ENCODE results near the gene TRAPPC13. TPM values are rescaled to one million over a fixed set of nuclear protein-coding genes. Genes with fewer than 3 reads are reported as not detected.
"Not testable (repeated sequence)": the region's sequence is repeated elsewhere in the genome, so short reads cannot be mapped to it uniquely, and the experiment has no call there.

Gene TRAPPC13
- total RNA-seq, 1 donor from 2014 or later, result 17.0 TPM

DNA sequence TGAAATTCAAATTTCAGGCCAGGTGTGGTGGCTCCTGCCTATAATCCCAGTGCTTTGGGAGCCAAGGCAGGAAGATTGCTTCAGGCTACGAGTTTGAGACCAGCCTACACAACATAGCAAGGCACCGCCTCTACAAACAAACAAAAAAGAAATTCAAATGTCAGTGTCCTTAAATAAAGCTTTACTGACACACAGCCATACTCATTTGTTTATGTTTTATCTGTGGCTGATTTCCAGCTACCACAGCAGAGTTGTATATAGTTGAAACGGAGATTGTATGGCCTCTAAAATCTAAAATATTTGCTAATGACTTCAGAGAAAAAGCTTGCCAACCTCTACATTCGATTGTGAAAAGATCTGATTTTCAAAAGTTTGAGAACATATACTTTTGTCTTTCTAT is 15.4 kb downstream of the TRAPPC13 start:
- H3K27me3 Mint-ChIP-seq (ENCODE audit: low read depth), result no peaks in the 10 kb centered on the region
- H3K9me3 Mint-ChIP-seq, result peaks cover 5% of the 10 kb centered on the region
- H3K4me1 Mint-ChIP-seq (ENCODE audit: low read depth), result no peaks in the 10 kb centered on the region
- peaks cover 30% of the 10 kb centered on the region for H3K36me3 Mint-ChIP-seq (ENCODE audit: low read depth)
- H3K27ac Mint-ChIP-seq, result no peak overlapping the region
- intact Hi-C loops (cut with micrococcal nuclease), result no loop called here
- DNase-seq (ENCODE audit: low spot score), result no peak
- no peak overlapping the region for H3K4me3 Mint-ChIP-seq (ENCODE audit: low read depth)

DNA sequence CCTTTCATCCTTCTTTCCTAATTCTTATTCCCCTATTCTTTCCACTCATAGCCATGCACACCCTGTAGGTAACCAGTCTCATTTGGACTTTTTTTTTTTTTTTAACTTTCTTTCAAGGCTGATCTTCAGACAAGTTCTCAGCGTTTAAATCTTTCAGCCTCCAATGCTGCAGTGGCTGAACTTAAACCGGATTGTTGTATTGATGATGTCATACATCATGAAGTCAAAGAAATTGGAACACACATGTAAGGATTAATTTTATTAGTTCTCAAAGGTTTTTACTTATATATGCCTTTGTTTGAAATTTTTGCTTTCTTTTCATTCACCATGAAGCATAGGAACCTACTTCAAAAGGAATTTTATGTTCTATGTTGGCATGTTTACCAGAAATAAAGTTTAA is 22.1 kb downstream of the TRAPPC13 start:
- no peak overlapping the region for H3K4me3 Mint-ChIP-seq (ENCODE audit: low read depth)
- H3K4me1 Mint-ChIP-seq (ENCODE audit: low read depth), result no peaks in the 10 kb centered on the region
- no peak overlapping the region for H3K27ac Mint-ChIP-seq
- no peaks in the 10 kb centered on the region for H3K9me3 Mint-ChIP-seq
- H3K36me3 Mint-ChIP-seq (ENCODE audit: low read depth), result peaks cover 11% of the 10 kb centered on the region
- no peak for DNase-seq (ENCODE audit: low spot score)
- no peaks in the 10 kb centered on the region for H3K27me3 Mint-ChIP-seq (ENCODE audit: low read depth)
- intact Hi-C loops (cut with micrococcal nuclease), result no loop called here

DNA sequence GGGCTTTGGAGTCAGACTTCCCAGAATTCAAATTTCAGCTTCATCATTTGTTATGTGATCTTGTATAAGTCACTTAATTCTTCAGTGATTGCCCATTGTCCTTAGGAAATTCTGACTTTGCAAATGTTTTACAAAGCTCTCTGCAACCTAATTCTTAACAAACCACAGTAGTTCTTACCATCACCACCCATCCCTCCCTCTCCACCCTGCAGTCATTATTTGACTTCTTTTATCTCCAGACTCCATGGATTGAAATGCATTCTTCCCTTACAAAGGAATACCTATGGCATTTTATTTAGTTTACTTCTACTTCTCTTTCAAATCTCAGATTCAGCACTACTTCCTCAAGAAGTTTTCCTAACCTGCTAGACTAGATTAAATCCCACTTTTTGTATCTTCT is 23.1 kb downstream of the TRAPPC13 start:
- Mint-ChIP-seq H3K27ac (no peak overlapping the region), H3K9me3 (no peaks in the 10 kb centered on the region), H3K36me3 (ENCODE audit: low read depth) (peaks cover 11% of the 10 kb centered on the region), H3K27me3 (ENCODE audit: low read depth) (no peaks in the 10 kb centered on the region), H3K4me1 (ENCODE audit: low read depth) (no peaks in the 10 kb centered on the region), H3K4me3 (ENCODE audit: low read depth) (no peak overlapping the region)
- no peak for DNase-seq (ENCODE audit: low spot score)
- intact Hi-C loops (cut with micrococcal nuclease), result no loop called here

DNA sequence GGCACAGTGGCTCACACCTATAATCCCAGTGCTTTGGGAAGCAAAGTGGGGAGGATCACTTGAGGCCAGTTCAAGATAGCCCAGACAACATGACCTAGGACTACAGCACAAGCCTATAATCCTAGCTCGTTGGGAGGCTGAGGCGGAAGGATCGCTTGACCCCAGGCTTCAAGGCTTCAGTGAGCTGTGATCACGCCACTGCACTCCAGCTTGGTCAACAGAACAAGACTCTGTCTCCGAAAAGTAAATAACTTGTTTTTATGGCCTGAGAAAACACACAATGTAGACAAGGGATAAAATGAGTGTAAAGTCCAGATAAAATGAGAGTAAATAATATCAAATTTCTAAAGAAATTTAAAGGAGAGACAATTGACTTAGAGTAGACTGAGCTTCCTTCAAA is 26.3 kb downstream of the TRAPPC13 start:
- H3K9me3 Mint-ChIP-seq, result no peaks in the 10 kb centered on the region
- intact Hi-C loops (cut with micrococcal nuclease), result no loop called here

DNA sequence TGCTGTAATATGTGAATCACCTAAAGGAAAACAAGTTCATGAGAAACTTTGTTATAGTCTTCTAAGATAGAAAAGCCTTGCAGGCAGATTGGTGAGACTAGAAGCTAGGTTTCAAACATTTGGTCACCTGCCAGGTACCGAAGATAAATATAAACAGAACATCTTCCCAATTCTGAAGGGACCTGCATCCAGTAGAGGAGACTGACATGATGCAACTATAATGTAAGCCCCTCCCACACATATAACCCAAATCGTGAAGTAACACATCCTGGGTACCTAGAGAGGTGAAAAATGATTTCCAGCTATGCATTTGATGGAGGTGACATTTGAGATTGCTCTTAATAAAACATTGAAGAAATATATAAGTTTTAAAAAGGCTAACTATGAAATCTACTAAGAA is 29.9 kb downstream of the TRAPPC13 start:
- Mint-ChIP-seq H3K27me3 (ENCODE audit: low read depth) (no peaks in the 10 kb centered on the region), H3K9me3 (no peaks in the 10 kb centered on the region), H3K27ac (no peak overlapping the region), H3K36me3 (ENCODE audit: low read depth) (peaks cover 22% of the 10 kb centered on the region), H3K4me3 (ENCODE audit: low read depth) (no peak overlapping the region), H3K4me1 (ENCODE audit: low read depth) (no peaks in the 10 kb centered on the region)
- intact Hi-C loops (cut with micrococcal nuclease), result no loop called here
- DNase-seq (ENCODE audit: low spot score), result no peak

More for the DNA sequence above, 26.3 kb downstream of the TRAPPC13 start:
- Mint-ChIP-seq H3K4me3 (ENCODE audit: low read depth) (no peak overlapping the region), H3K27ac (no peak overlapping the region), H3K27me3 (ENCODE audit: low read depth) (no peaks in the 10 kb centered on the region), H3K36me3 (ENCODE audit: low read depth) (peaks cover 16% of the 10 kb centered on the region), H3K4me1 (ENCODE audit: low read depth) (no peaks in the 10 kb centered on the region)
- DNase-seq (ENCODE audit: low spot score), result no peak

DNA sequence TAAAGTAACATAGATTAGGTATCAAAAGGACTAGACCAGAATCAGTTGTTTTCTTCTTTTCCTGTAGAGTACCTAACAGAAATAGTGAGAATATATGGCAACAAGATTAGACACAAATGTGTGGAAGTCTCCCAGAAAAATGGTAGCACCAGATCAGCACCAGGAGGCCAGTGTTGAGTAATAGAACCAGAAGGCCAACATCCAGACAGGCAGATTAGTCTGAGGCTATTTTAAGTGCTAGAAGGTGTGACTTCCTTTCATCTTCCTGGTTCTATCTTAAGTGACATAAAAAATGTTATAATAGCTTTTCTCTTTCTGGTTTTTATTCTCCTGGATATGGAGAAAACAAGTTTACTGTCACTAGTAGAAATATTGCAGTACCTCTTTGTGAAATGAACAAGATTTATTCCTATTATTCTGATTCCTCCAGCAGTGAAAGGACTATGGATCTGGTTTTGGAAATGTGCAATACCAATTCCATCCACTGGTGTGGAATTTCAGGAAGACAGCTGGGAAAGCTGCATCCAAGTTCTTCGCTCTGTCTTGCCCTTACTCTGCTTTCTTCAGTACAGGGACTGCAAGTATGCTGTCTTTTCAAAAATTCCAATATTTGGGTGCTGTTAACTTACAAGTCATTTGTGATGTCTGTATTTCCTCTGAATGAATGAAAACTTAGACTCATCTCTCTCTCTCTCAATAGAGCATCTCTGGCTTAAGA is 39.1 kb downstream of the TRAPPC13 start:
- intact Hi-C loops (cut with micrococcal nuclease), result no loop called here
- no peak overlapping the region for H3K27ac Mint-ChIP-seq
- H3K4me3 Mint-ChIP-seq (ENCODE audit: low read depth), result no peak overlapping the region
- no peaks in the 10 kb centered on the region for H3K9me3 Mint-ChIP-seq
- no peak for DNase-seq (ENCODE audit: low spot score)
- H3K4me1 Mint-ChIP-seq (ENCODE audit: low read depth), result no peaks in the 10 kb centered on the region
- H3K36me3 Mint-ChIP-seq (ENCODE audit: low read depth), result peaks cover 21% of the 10 kb centered on the region
- H3K27me3 Mint-ChIP-seq (ENCODE audit: low read depth), result no peaks in the 10 kb centered on the region

DNA sequence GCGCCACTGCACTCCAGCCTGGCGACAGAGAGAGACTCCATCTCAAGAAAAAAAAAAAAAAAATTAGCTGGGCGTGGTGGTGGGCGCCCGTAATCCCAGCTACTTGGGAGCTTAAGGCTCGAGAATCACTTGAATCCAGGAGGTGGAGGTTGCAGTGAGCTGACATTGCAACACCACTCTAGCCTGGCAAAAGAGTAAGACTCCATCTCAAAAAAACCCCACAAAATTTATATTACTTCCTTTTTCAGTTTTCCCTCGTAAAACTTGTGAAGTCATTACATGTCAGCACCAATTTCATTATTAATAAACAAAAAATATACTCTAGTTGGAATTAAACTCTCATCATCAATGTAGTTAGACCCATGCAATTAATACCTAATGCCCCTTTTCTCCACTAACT is 43.9 kb downstream of the TRAPPC13 start:
- DNase-seq (ENCODE audit: low spot score), result no peak
- no peaks in the 10 kb centered on the region for H3K27me3 Mint-ChIP-seq (ENCODE audit: low read depth)
- H3K4me3 Mint-ChIP-seq (ENCODE audit: low read depth), result no peak overlapping the region
- H3K4me1 Mint-ChIP-seq (ENCODE audit: low read depth), result no peaks in the 10 kb centered on the region
- peaks cover 6% of the 10 kb centered on the region for H3K36me3 Mint-ChIP-seq (ENCODE audit: low read depth)
- intact Hi-C loops (cut with micrococcal nuclease), result no loop called here
- H3K27ac Mint-ChIP-seq, result no peak overlapping the region
- H3K9me3 Mint-ChIP-seq, result no peaks in the 10 kb centered on the region

DNA sequence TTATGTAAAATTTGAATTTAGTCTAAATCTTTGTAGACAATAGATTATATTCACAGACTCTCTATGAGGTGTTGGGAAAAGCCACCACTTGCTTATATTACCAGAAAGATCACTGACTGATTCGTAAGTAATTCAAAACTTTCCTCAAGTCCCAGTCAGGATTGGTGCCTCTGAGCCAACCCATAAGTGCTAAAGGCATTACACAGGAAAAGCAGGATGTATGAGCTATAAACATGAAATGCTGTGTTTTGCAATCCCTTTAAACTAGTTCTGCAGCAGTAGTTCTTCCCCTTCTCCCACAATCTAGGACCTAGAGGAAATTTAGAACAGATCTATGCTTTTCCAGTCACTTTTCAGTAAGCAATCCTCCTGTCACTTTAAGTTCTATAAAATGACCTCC is 48.0 kb downstream of the TRAPPC13 start:
- intact Hi-C loops (cut with micrococcal nuclease), result no loop called here
- Mint-ChIP-seq H3K27me3 (ENCODE audit: low read depth) (no peaks in the 10 kb centered on the region), H3K4me1 (ENCODE audit: low read depth) (no peaks in the 10 kb centered on the region), H3K27ac (no peak overlapping the region), H3K4me3 (ENCODE audit: low read depth) (no peak overlapping the region), H3K36me3 (ENCODE audit: low read depth) (peaks cover 15% of the 10 kb centered on the region), H3K9me3 (no peaks in the 10 kb centered on the region)
- no peak for DNase-seq (ENCODE audit: low spot score)

DNA sequence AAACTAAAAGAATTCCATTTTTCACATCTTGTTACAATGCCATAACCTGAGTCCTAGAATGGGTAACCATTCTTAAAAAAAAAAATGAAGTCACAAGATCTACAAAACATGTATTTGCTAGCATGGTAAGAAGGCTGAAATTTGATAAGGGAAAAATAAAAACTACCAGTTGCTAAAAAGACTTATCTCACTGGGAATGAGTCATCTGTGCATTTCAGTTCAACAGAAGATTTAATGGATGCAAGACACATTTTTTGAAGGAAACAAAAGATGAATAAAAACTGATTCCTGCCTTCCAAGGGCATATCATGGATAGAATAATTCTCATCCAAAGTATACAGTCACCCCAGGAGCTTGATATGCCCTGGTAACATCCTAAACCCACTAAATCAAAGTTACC is 49.9 kb downstream of the TRAPPC13 start:
- Mint-ChIP-seq H3K27ac (no peak overlapping the region), H3K9me3 (no peaks in the 10 kb centered on the region), H3K4me3 (ENCODE audit: low read depth) (no peak overlapping the region), H3K27me3 (ENCODE audit: low read depth) (no peaks in the 10 kb centered on the region), H3K36me3 (ENCODE audit: low read depth) (peaks cover 22% of the 10 kb centered on the region), H3K4me1 (ENCODE audit: low read depth) (no peaks in the 10 kb centered on the region)
- no peak for DNase-seq (ENCODE audit: low spot score)
- intact Hi-C loops (cut with micrococcal nuclease), result no loop called here

DNA sequence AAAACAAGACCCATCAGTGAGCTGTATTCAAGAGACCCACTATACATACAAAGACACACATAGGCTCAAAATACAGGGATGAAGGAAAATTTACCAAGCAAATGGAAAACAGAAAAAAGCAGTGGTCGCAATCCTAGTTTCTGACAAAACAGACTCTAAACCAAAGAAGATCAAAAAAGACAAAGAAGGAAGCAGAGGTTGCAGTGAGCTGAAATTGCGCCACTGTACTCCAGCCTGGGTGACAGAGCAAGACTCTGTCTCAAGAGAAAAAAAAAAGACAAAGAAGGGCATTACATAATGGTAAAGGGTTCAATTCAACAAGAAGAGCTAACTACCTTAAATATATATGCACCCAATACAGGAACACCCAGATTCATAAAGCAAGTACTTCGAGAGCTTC is 51.2 kb downstream of the TRAPPC13 start:
- H3K27me3 Mint-ChIP-seq (ENCODE audit: low read depth); DNase-seq (ENCODE audit: low spot score); H3K27ac Mint-ChIP-seq; H3K4me1 Mint-ChIP-seq (ENCODE audit: low read depth); H3K4me3 Mint-ChIP-seq (ENCODE audit: low read depth); intact Hi-C loops (cut with micrococcal nuclease); H3K9me3 Mint-ChIP-seq: not testable (repeated sequence)
- H3K36me3 Mint-ChIP-seq (ENCODE audit: low read depth), result peaks cover 30% of the 10 kb centered on the region

DNA sequence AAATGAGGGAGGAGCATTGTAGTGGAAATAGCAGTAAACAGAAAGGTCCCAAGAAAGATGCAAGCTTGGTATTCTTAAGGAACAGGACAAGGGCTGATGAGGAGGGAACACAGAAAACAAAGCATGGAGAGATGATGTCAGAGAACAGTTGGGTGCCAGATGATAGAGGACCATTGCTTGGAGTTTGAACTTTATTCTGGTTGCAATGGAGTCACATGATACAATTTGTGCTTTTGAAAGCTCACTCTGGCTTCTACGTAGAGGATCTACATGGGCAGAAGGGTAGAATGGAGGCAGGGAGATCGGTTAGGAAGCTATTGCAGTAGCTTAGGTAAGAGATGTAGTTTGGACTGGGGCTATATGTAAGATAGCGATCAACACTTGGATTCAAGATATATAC is 57.3 kb downstream of the TRAPPC13 start:
- H3K4me1 Mint-ChIP-seq (ENCODE audit: low read depth), result no peaks in the 10 kb centered on the region
- no peak overlapping the region for H3K27ac Mint-ChIP-seq
- H3K27me3 Mint-ChIP-seq (ENCODE audit: low read depth), result no peaks in the 10 kb centered on the region
- H3K4me3 Mint-ChIP-seq (ENCODE audit: low read depth), result no peak overlapping the region
- H3K9me3 Mint-ChIP-seq, result no peaks in the 10 kb centered on the region
- intact Hi-C loops (cut with micrococcal nuclease), result no loop called here
- peaks cover 34% of the 10 kb centered on the region for H3K36me3 Mint-ChIP-seq (ENCODE audit: low read depth)
- no peak for DNase-seq (ENCODE audit: low spot score)

DNA sequence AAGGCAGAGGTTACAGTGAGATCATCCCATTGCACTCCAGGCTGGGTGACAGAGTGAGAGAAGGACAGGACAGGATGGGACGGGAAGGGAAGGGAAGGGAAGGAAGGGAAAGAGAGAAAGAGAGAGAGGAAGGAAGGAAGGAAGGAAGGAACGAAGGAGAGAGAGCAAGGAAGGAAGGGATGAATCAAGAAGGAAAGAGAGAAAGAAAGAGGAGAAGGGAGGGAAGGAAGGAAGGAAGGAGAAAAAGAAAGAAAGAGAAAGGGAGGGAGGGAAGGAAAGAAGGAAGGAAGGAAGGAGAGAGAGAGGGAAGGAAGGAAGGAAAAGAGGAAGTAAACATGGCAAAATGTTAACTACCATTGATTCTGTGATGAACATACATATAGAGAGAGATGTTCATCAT is 68.3 kb downstream of the TRAPPC13 start:
- Mint-ChIP-seq H3K27ac (no peak overlapping the region), H3K27me3 (ENCODE audit: low read depth) (no peaks in the 10 kb centered on the region), H3K4me1 (ENCODE audit: low read depth) (no peaks in the 10 kb centered on the region), H3K36me3 (ENCODE audit: low read depth) (peaks cover 4% of the 10 kb centered on the region), H3K4me3 (ENCODE audit: low read depth) (no peak overlapping the region), H3K9me3 (no peaks in the 10 kb centered on the region)
- DNase-seq (ENCODE audit: low spot score), result no peak
- intact Hi-C loops (cut with micrococcal nuclease), result no loop called here

DNA sequence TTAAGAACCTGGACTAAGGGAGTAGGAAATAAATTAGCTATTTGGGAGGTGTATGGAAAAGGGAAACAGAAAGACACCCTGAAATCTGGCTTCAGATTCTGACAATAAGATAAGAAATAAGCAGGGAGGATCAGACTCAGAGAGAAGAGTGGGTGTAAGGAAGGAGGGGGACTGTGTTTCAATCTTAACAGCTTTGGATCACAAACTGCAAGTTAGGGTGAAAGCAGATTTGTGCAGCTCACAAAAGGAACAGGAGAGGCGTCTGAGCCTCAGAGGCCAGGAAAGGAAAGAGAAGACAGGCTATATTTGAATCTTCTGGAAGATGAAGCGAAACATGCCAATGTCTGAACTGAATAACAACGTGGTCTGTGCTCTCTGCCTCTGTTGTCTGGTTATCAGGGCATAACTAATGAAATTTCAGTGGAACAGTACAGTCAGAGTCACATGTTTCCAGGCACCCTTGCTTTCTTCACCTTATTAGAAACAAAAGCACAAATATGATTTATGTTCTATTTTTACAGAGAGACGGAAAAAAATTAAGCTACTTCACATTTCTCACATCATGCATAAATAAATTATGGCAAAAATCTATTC is 70.4 kb downstream of the TRAPPC13 start:
- Mint-ChIP-seq H3K27ac (no peak overlapping the region), H3K9me3 (no peaks in the 10 kb centered on the region), H3K4me3 (ENCODE audit: low read depth) (no peak overlapping the region), H3K4me1 (ENCODE audit: low read depth) (no peaks in the 10 kb centered on the region), H3K36me3 (ENCODE audit: low read depth) (peaks cover 22% of the 10 kb centered on the region), H3K27me3 (ENCODE audit: low read depth) (no peaks in the 10 kb centered on the region)
- DNase-seq (ENCODE audit: low spot score), result no peak
- intact Hi-C loops (cut with micrococcal nuclease), result no loop called here

Data from activated T-helper 2 cell treated with anti-CD3 and anti-CD28 coated beads, Interferon-gamma antibody, Interleukin-2, Interleukin-4, amounts not matched to agents 10 μg/mL and 5 μg/mL and 100 μg/mL, durations not matched to agents 14 hours and 24 hours and 36 hours (primary cell).